RWPE2 (cell line): ENCODE measurements around the gene BPIFA2.
"Not testable (repeated sequence)": the region's sequence is repeated elsewhere in the genome, so short reads cannot be mapped to it uniquely, and the experiment has no call there.

ENCODE experiments used
- ATAC-seq: fragments of 200-7000 bp; cut with Tn5 transposase; 3 replicates; pipeline ENCODE4 v1.9.1; 2021; ENCODE audit warnings: low read depth
- DNase-seq: peaks from one replicate; pipeline ENCODE4 v3.0.0-alpha.2; 2020; ENCODE audit warnings: low spot score
- H3K27ac ChIP-seq: fragments of 450-650 bp; 2 replicates; pipeline ENCODE4 v1.5.1; 2017; ENCODE audit warnings: mild to moderate bottlenecking; ENCODE audit not compliant: poor library complexity, severe bottlenecking
- H3K27me3 ChIP-seq: fragments of 250-450 bp; sonication (Bioruptor Pico); 2 replicates; pipeline ENCODE4 v1.5.1; 2021; ENCODE audit warnings: mild to moderate bottlenecking, moderate library complexity; ENCODE audit not compliant: insufficient read depth, poor library complexity, severe bottlenecking
- H3K36me3 ChIP-seq: fragments of 250-450 bp; sonication (Bioruptor Pico); 2 replicates; pipeline ENCODE4 v1.5.1; 2020; ENCODE audit warnings: low read depth, mild to moderate bottlenecking, moderate library complexity
- H3K4me1 ChIP-seq: fragments of 250-450 bp; sonication (Bioruptor Pico); 2 replicates; pipeline ENCODE4 v1.5.1; 2021; ENCODE audit warnings: mild to moderate bottlenecking, moderate library complexity; ENCODE audit not compliant: insufficient read depth, poor library complexity, severe bottlenecking
- H3K4me3 ChIP-seq: fragments of 250-450 bp; sonication (Bioruptor Pico); 2 replicates; pipeline ENCODE4 v1.5.1; 2021; ENCODE audit warnings: mild to moderate bottlenecking, moderate library complexity; ENCODE audit not compliant: severe bottlenecking
- H3K9me3 ChIP-seq: fragments of 250-450 bp; sonication (Bioruptor Pico); 2 replicates; pipeline ENCODE4 v1.5.1; 2021; ENCODE audit warnings: mild to moderate bottlenecking, moderate library complexity; ENCODE audit not compliant: severe bottlenecking
- TF ChIP-seq, protein P1 (sequence below): fragments of 450-650 bp; IDR thresholded peaks from one replicate; pipeline ENCODE4 v1.5.1; 2017; ENCODE audit warnings: mild to moderate bottlenecking, moderate library complexity; ENCODE audit not compliant: poor library complexity, severe bottlenecking

The BPIFA2 gene

GRCh38 chr20:33178726-33179125 lies 10.8 kb downstream of the BPIFA2 start:
- ATAC-seq (peak; percentile 49; the same call in 2 of the 3 replicates), DNase-seq (peak; percentile 49)
- TF ChIP-seq, protein P1, sequence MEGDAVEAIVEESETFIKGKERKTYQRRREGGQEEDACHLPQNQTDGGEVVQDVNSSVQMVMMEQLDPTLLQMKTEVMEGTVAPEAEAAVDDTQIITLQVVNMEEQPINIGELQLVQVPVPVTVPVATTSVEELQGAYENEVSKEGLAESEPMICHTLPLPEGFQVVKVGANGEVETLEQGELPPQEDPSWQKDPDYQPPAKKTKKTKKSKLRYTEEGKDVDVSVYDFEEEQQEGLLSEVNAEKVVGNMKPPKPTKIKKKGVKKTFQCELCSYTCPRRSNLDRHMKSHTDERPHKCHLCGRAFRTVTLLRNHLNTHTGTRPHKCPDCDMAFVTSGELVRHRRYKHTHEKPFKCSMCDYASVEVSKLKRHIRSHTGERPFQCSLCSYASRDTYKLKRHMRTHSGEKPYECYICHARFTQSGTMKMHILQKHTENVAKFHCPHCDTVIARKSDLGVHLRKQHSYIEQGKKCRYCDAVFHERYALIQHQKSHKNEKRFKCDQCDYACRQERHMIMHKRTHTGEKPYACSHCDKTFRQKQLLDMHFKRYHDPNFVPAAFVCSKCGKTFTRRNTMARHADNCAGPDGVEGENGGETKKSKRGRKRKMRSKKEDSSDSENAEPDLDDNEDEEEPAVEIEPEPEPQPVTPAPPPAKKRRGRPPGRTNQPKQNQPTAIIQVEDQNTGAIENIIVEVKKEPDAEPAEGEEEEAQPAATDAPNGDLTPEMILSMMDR: no peak
- no peaks in the 10 kb centered on the region for H3K9me3 ChIP-seq
- H3K36me3 ChIP-seq: no peaks in the 10 kb centered on the region
- H3K4me1 ChIP-seq: no peaks in the 10 kb centered on the region
- H3K27ac ChIP-seq: no peak overlapping the region
- H3K27me3 ChIP-seq: no peaks in the 10 kb centered on the region
- H3K4me3 ChIP-seq: no peak overlapping the region

DNA sequence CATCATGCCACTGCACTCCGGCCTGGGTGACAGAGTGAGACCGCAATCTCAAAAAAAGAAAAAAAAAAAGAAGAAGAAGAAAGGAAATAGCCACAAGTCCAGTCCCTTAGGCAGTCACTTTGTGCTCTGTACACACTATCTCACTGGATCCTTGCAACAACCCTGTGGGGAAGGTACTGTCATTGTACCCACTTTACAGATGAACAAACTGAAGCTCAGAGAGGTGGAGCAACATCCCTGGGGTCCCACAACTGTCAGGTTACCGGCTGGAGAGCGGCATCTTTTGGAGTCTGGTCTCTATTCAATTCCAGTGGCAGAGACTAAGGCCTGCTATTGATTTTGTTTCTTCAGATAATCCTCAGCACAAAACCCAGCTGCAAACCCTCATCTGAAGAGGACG lies 12.2 kb downstream of the BPIFA2 start:
- Histone ChIP-seq H3K27ac (no peak overlapping the region), H3K9me3 (no peaks in the 10 kb centered on the region), H3K27me3 (no peaks in the 10 kb centered on the region), H3K4me1 (no peaks in the 10 kb centered on the region), H3K4me3 (no peak overlapping the region), H3K36me3 (no peaks in the 10 kb centered on the region)
- TF ChIP-seq, protein P1: no peak
- no peak for ATAC-seq
- DNase-seq: no peak

GRCh38 chr20:33181482-33182093 lies 13.6 kb downstream of the BPIFA2 start:
- peak; percentile 73 for DNase-seq
- TF ChIP-seq, protein P1: no peak

GRCh38 chr20:33183312-33183711 lies 15.4 kb downstream of the BPIFA2 start:
- no peak overlapping the region for H3K27ac ChIP-seq
- TF ChIP-seq, protein P1: no peak
- H3K36me3 ChIP-seq: no peaks in the 10 kb centered on the region
- H3K4me1 ChIP-seq: no peaks in the 10 kb centered on the region
- no peaks in the 10 kb centered on the region for H3K27me3 ChIP-seq
- ATAC-seq (no peak), DNase-seq (peak; percentile 49)
- no peaks in the 10 kb centered on the region for H3K9me3 ChIP-seq
- H3K4me3 ChIP-seq: no peak overlapping the region

More at GRCh38 chr20:33181482-33182093, 13.6 kb downstream of the BPIFA2 start:
- H3K4me1 ChIP-seq: no peaks in the 10 kb centered on the region
- ATAC-seq: no peak
- H3K9me3 ChIP-seq: no peaks in the 10 kb centered on the region
- H3K36me3 ChIP-seq: no peaks in the 10 kb centered on the region
- no peak overlapping the region for H3K4me3 ChIP-seq
- H3K27ac ChIP-seq: no peak overlapping the region
- no peaks in the 10 kb centered on the region for H3K27me3 ChIP-seq

DNA sequence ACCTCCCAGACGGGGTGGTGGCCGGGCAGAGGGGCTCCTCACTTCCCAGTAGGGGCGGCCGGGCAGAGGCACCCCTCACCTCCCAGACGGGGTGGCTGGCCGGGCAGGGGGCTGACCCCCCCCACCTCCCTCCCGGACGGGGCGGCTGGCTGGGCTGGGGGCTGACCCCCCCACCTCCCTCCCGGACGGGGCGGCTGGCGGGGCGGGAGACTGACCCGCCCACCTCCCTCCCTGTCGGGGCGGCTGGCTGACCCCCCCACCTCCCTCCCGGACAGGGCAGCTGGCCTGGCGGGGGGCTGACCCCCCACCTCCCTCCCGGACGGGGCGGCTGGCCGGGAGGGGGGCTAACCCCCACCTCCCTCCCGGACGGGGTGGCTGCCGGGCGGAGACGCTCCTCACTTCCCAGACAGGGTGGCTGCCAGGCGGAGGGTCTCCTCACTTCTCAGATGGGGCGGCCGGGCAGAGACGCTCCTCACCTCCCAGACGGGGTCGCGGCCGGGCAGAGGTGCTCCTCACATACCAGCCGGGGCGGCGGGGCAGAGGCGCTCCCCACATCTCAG lies 17.2 kb downstream of the BPIFA2 start:
- not testable (repeated sequence) for H3K4me1 ChIP-seq, H3K36me3 ChIP-seq, H3K27ac ChIP-seq, H3K9me3 ChIP-seq, ATAC-seq, H3K27me3 ChIP-seq, H3K4me3 ChIP-seq
- peak; percentile 42 for DNase-seq
